ENCODE data around the gene ANG. TPM values are rescaled to one million over a fixed set of nuclear protein-coding genes. Genes with fewer than 3 reads are reported as not detected.

The ANG gene
- polyA plus RNA-seq, 1 of the 3 experiments (the other 2 are of a cell fraction), result 3.6 TPM

DNA sequence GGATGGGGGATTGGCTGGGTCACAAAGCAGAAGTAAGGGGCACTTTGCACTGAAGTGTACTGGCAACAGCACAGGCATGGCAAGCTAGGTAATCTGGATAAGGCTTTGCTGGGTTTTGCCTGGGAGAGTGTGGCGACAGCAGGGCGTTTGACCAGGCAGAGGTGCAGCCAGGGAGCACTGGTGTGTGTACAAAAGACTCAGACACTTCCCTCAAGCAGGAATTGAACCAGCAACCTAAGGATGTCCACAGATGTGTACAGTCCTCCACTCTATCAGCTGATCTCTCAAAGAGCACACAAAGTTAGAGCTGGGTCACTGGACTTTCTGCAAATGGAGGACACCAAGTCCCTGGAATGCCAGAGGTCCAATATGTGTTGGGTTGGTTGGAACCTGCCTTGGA, 19.6 kb upstream of the ANG start:
- H3K4me3 ChIP-seq (ENCODE audit: low read depth in 2 of 2, low read length in 1 of 2), result no peak overlapping the region
- no peaks in the 10 kb centered on the region for H3K9me3 ChIP-seq
- no peaks in the 10 kb centered on the region for H3F3A ChIP-seq (replicated peaks; ENCODE audit: insufficient read depth)
- CTCF ChIA-PET, result interaction anchor here (0.5 to 1.4 kb wide), 2 partner anchors 12 to 472 kb away, joined by 3 read pairs; no protein-coding TSS in a partner anchor
- H3K4me2 ChIP-seq, result no peak overlapping the region
- H3K9me2 ChIP-seq, result no peaks in the 10 kb centered on the region
- no peaks in the 10 kb centered on the region for H3K36me3 ChIP-seq (replicated peaks in 1 of 2; ENCODE audit: control insufficient read depth in 1 of 2, insufficient read depth in 2 of 2, low read length in 1 of 2)
- POLR2A ChIA-PET, result no interaction called here
- H2AFZ ChIP-seq (ENCODE audit: low read depth), result no peak overlapping the region
- H3K79me2 ChIP-seq (ENCODE audit: insufficient read depth), result no peaks in the 10 kb centered on the region
- no peak overlapping the region for H3K27ac ChIP-seq (ENCODE audit: low read depth in 2 of 2, low read length in 1 of 2)
- 6% methylated on average over 2 of the region's 2 CpGs for WGBS (ENCODE audit: low lambda C conversion rate)
- peaks cover 68% of the 10 kb centered on the region for H3K27me3 ChIP-seq (ENCODE audit: insufficient read depth)
- TF ChIP-seq, protein P1, sequence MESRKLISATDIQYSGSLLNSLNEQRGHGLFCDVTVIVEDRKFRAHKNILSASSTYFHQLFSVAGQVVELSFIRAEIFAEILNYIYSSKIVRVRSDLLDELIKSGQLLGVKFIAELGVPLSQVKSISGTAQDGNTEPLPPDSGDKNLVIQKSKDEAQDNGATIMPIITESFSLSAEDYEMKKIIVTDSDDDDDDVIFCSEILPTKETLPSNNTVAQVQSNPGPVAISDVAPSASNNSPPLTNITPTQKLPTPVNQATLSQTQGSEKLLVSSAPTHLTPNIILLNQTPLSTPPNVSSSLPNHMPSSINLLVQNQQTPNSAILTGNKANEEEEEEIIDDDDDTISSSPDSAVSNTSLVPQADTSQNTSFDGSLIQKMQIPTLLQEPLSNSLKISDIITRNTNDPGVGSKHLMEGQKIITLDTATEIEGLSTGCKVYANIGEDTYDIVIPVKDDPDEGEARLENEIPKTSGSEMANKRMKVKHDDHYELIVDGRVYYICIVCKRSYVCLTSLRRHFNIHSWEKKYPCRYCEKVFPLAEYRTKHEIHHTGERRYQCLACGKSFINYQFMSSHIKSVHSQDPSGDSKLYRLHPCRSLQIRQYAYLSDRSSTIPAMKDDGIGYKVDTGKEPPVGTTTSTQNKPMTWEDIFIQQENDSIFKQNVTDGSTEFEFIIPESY (IDR thresholded peaks at IDR 0.05; ENCODE audit: borderline replicate concordance, low read depth), result no peak
- TF ChIP-seq FOXJ3 (CRISPR knock-in tag; IDR thresholded peaks at IDR 0.05) (no peak), FOXM1 (IDR thresholded peaks at IDR 0.05; ENCODE audit: low read depth) (no peak), RCOR1 (IDR thresholded peaks at IDR 0.05; ENCODE audit: low read length) (no peak), CHD2 (IDR thresholded peaks at IDR 0.05; ENCODE audit: low read length, partially characterized antibody) (no peak), ELF1 (IDR thresholded peaks at IDR 0.05) (no peak), RXRA (IDR thresholded peaks at IDR 0.05; ENCODE audit: borderline replicate concordance, low read depth) (no peak), TEAD4 (IDR thresholded peaks at IDR 0.05; ENCODE audit: borderline replicate concordance, insufficient read depth) (no peak), GATA2 (CRISPR knock-in tag; IDR thresholded peaks at IDR 0.05) (no peak), JUND (IDR thresholded peaks at IDR 0.05) (no peak), SIN3A (IDR thresholded peaks at IDR 0.05; ENCODE audit: borderline replicate concordance, low read depth, low read length) (no peak), MXI1 (IDR thresholded peaks at IDR 0.05; ENCODE audit: low read depth, low read length) (no peak), RFX5 (IDR thresholded peaks at IDR 0.05; ENCODE audit: low read length) (no peak), POLR2AphosphoS5 (IDR thresholded peaks at IDR 0.05; ENCODE audit: low read depth, low read length) (no peak)
- TF ChIP-seq, protein P2, sequence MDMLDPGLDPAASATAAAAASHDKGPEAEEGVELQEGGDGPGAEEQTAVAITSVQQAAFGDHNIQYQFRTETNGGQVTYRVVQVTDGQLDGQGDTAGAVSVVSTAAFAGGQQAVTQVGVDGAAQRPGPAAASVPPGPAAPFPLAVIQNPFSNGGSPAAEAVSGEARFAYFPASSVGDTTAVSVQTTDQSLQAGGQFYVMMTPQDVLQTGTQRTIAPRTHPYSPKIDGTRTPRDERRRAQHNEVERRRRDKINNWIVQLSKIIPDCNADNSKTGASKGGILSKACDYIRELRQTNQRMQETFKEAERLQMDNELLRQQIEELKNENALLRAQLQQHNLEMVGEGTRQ (IDR thresholded peaks at IDR 0.05; ENCODE audit: borderline replicate concordance, low read depth, low read length), result no peak
- TF ChIP-seq, protein P3, sequence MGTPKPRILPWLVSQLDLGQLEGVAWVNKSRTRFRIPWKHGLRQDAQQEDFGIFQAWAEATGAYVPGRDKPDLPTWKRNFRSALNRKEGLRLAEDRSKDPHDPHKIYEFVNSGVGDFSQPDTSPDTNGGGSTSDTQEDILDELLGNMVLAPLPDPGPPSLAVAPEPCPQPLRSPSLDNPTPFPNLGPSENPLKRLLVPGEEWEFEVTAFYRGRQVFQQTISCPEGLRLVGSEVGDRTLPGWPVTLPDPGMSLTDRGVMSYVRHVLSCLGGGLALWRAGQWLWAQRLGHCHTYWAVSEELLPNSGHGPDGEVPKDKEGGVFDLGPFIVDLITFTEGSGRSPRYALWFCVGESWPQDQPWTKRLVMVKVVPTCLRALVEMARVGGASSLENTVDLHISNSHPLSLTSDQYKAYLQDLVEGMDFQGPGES (IDR thresholded peaks at IDR 0.05; ENCODE audit: low read depth, low read length), result no peak
- TF ChIP-seq, protein P4, sequence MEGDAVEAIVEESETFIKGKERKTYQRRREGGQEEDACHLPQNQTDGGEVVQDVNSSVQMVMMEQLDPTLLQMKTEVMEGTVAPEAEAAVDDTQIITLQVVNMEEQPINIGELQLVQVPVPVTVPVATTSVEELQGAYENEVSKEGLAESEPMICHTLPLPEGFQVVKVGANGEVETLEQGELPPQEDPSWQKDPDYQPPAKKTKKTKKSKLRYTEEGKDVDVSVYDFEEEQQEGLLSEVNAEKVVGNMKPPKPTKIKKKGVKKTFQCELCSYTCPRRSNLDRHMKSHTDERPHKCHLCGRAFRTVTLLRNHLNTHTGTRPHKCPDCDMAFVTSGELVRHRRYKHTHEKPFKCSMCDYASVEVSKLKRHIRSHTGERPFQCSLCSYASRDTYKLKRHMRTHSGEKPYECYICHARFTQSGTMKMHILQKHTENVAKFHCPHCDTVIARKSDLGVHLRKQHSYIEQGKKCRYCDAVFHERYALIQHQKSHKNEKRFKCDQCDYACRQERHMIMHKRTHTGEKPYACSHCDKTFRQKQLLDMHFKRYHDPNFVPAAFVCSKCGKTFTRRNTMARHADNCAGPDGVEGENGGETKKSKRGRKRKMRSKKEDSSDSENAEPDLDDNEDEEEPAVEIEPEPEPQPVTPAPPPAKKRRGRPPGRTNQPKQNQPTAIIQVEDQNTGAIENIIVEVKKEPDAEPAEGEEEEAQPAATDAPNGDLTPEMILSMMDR (IDR thresholded peaks at IDR 0.05), result no peak
- TF ChIP-seq, protein P5, sequence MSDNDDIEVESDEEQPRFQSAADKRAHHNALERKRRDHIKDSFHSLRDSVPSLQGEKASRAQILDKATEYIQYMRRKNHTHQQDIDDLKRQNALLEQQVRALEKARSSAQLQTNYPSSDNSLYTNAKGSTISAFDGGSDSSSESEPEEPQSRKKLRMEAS (IDR thresholded peaks at IDR 0.05; ENCODE audit: low read depth), result no peak
- H3K4me1 ChIP-seq (ENCODE audit: control insufficient read depth in 1 of 2, insufficient read depth in 2 of 2, low read depth in 1 of 2, low read length in 1 of 2), result no peaks in the 10 kb centered on the region
- no peak overlapping the region for H3K9ac ChIP-seq
- no peak for DNase-seq
- H4K20me1 ChIP-seq (ENCODE audit: insufficient read depth), result no peaks in the 10 kb centered on the region

All from SK-N-SH (cell line).